Stimulated activated memory B cell treated with anti-CD40 and anti-IgM and Interleukin-4, amounts not matched to agents 10 μg/mL and 1 μg/mL and 100 μg/mL, for 72 hours (primary cell): ENCODE results near the gene MROH9.
"Not testable (repeated sequence)": the region's sequence is repeated elsewhere in the genome, so short reads cannot be mapped to it uniquely, and the experiment has no call there.

Experiments
- ATAC-seq: fragments of 150-1000 bp; cut with Tn5 transposase; 2 replicates; pipeline ENCODE4 v1.10.0; 2021
- H3K27ac Mint-ChIP-seq: one replicate; pipeline ENCODE4 v1.8.0; 2022; ENCODE audit warnings: mild to moderate bottlenecking, mixed read lengths
- H3K27me3 Mint-ChIP-seq: one replicate; pipeline ENCODE4 v1.8.0; 2022; ENCODE audit warnings: mixed read lengths
- H3K36me3 Mint-ChIP-seq: one replicate; pipeline ENCODE4 v1.8.0; 2022; ENCODE audit warnings: mixed read lengths
- H3K4me1 Mint-ChIP-seq: one replicate; pipeline ENCODE4 v1.8.0; 2022; ENCODE audit warnings: mixed read lengths
- H3K4me3 Mint-ChIP-seq: one replicate; pipeline ENCODE4 v1.8.0; 2022; ENCODE audit warnings: mild to moderate bottlenecking, moderate library complexity, mixed read lengths
- H3K9me3 Mint-ChIP-seq: one replicate; pipeline ENCODE4 v1.8.0; 2022; ENCODE audit warnings: mixed read lengths

The MROH9 gene, protein sequence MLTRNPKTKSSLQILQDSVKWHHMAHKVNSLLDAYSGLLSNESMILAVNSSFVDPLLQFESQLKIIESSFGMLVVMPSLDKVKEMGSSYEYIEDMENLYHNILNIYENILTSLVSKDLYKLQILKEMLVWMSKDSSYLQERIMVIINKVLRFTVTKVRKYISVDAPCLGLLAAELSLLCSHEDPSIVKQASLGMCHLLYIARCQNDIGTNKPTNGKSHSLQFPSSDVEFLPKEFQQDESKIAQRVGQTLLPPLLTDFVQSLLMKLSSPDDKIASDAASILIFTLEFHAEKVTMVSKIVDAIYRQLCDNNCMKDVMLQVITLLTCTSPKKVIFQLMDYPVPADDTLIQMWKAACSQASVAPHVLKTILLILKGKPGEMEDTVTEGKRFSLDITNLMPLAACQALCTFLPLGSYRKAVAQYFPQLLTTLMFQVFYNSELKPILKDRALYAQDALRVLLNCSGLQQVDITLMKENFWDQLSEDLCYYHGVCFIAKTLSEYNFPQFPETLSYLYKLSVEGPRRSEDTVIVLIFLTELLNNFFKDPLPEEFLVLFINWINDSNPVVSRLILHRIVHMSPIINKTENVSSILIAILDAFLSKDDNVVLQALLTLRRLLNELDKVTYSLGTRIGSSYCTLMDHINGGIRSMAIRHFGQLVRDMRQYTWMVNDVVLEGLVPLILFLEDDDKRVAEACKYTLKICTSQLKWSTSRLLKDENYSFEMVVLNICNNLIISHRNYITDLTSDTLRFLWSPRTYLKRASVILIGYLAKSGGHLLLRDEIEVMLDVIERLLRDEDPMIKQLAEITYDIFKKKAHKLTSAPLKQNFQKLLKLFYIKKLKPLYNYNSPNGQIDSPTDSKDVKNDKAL

DNA sequence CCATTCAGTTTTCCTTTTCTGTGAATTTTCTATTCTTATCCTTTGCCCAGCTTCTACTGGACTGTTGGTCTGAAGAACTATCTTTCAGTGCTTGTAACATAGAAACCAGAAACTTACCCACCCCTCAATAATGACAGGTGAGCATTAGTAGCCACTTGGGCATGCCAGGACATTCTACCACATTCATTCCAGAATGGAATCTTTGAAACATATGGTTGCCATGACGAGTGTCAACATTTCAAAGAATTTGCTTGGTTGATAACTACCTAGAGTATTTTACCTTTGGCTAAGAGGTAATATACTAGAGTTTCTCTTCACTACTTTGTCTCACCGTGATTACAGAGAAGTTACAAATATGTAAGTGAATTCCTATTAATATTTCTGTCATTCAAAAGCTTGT, at the start of gene MROH9:
TSS of gene MROH9 (plus strand) at position 304 of the 400 bp plus-strand sequence. CDS start 10,023 bp downstream, outside the sequence.
- Mint-ChIP-seq H3K4me1 (peaks cover 7% of the 10 kb centered on the region), H3K36me3 (no peaks in the 10 kb centered on the region), H3K9me3 (peaks cover 5% of the 10 kb centered on the region), H3K27ac (no peak within 1 kb of the TSS), H3K27me3 (no peaks in the 10 kb centered on the region), H3K4me3 (no peak within 1 kb of the TSS)
- ATAC-seq: no peak

DNA sequence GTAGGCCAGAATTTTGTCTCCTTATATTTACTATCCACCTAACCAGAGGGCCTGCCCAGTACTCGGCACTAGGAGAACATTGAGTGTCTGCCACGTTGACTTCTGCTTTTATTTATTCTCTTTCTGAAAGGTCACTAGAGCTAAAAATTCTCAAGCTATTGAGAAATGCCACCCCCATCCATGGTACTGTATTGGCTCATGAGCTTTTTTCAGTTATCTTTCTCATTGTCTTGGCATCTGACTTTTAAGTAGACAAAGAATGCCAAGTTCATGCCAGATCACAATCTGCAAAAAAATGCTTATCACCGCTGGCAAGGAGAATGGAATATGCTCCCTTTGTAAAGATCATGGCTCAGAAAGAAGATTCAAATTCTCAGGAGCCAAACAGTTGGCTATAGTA, 49.8 kb upstream of the MROH9 start:
- Mint-ChIP-seq H3K4me3 (no peak overlapping the region), H3K27ac (no peak overlapping the region), H3K9me3 (peaks cover 4% of the 10 kb centered on the region), H3K27me3 (no peaks in the 10 kb centered on the region), H3K36me3 (no peaks in the 10 kb centered on the region), H3K4me1 (no peaks in the 10 kb centered on the region)
- no peak for ATAC-seq

DNA sequence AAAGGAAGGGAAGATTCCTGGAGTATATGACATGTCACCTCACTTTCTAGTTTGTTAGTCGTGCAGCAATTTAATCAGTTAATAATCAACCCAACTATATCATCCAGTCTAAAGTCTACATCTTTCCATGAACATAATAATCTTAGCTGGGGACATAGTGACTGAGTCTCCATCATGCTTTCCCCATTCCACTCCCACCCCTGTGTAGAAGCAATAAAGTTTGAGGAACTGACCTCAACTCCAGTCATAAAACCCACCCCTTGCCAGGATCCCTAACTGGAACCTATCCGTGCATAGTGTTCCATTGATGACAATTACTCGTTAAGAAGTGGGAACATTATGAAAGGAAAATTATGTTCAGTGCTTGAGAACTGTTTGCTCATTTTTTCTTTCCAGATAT, 48.9 kb upstream of the MROH9 start:
- Mint-ChIP-seq H3K27ac (no peak overlapping the region), H3K4me3 (no peak overlapping the region)
- no peak for ATAC-seq

GRCh38 chr1:170887726-170888125, 47.6 kb upstream of the MROH9 start:
- Mint-ChIP-seq H3K36me3 (no peaks in the 10 kb centered on the region), H3K27ac (no peak overlapping the region), H3K27me3 (no peaks in the 10 kb centered on the region), H3K4me1 (no peaks in the 10 kb centered on the region), H3K9me3 (peaks cover 4% of the 10 kb centered on the region), H3K4me3 (no peak overlapping the region)
- no peak for ATAC-seq

More for the DNA sequence above, 48.9 kb upstream of the MROH9 start:
- Mint-ChIP-seq H3K27me3 (no peaks in the 10 kb centered on the region), H3K36me3 (no peaks in the 10 kb centered on the region), H3K4me1 (no peaks in the 10 kb centered on the region), H3K9me3 (peaks cover 4% of the 10 kb centered on the region)

- H3K27ac Mint-ChIP-seq: no peak overlapping the region
- no peak for ATAC-seq
- H3K9me3 Mint-ChIP-seq: no peaks in the 10 kb centered on the region
- peaks cover 2% of the 10 kb centered on the region for H3K27me3 Mint-ChIP-seq
- H3K4me1 Mint-ChIP-seq: no peaks in the 10 kb centered on the region
- no peak overlapping the region for H3K4me3 Mint-ChIP-seq
- no peaks in the 10 kb centered on the region for H3K36me3 Mint-ChIP-seq
Observed at GRCh38 chr1:170891872-170892271, 43.5 kb upstream of the MROH9 start.

DNA sequence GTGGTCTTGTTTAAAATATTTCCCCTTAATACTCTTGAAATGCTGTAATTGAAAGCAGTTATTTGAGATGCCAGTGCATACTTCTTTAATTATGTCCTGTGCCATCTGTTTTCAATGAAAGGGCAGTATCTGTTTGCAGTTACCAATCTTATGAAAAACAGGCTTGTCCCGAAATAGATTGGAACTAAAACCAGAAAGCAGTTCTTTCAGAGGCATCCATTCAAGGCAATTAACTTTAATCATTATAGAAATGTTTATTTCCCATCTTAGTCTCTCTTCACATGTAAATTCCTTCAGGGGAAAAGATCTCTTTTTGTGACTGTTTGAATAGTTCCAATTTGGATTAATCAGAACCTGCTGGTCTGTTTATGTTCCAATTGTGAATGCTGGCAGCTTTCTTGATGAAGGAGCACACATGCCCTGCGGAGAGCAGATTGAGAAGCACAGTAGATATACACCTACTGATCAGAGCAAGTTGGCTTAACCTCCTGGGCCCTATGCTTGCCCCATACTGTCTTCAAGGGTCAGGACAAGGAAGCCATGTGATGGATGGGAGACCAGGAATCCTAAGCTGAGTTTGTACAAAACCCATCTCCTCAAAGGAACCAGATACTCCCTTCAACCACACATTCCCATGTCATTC, 41.6 kb upstream of the MROH9 start:
- Mint-ChIP-seq H3K4me1 (no peaks in the 10 kb centered on the region), H3K36me3 (no peaks in the 10 kb centered on the region), H3K27me3 (peaks cover 16% of the 10 kb centered on the region), H3K27ac (no peak overlapping the region), H3K9me3 (no peaks in the 10 kb centered on the region), H3K4me3 (no peak overlapping the region)
- ATAC-seq: no peak

DNA sequence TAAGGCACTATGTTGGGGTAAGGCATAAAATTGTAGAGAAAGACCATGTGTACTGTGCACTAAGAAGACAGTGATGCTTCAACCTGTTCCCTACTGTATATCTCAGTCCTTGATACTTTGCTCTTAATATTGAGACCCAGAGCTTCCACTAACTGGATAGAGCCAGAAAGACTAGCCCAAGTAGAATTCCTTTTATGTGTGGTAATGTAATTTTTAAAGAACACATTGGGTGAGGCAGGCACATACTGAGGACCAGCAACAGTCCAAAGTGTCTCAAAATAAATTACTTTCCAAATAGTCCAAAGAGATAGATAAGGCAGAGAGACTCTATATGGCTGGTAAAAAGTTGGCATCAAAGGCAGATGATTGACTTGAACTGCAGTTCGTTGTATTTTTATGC, 31.4 kb upstream of the MROH9 start:
- Mint-ChIP-seq H3K4me3 (no peak overlapping the region), H3K4me1 (no peaks in the 10 kb centered on the region), H3K27me3 (peaks cover 8% of the 10 kb centered on the region), H3K36me3 (no peaks in the 10 kb centered on the region), H3K27ac (no peak overlapping the region), H3K9me3 (peaks cover 7% of the 10 kb centered on the region)
- ATAC-seq: no peak

DNA sequence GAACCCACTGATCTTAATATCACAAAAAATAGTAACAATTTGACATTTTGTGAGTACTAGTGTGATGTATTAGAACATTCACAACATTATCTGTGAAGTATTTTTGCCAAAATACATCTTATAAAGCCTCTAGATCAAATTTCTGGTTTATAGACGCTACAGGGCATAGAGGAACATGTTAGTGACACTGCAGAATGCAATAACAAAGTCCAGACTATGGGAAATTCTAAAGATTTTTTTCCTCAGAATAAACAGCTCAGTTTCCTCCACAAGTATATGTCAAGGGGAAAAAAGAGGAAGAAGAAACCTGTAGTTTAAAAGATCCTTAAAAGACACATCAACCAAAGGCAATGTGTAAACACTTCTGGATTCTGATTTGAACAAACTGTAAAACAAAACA, 26.4 kb upstream of the MROH9 start:
- H3K4me3 Mint-ChIP-seq: no peak overlapping the region
- peaks cover 8% of the 10 kb centered on the region for H3K27me3 Mint-ChIP-seq
- no peaks in the 10 kb centered on the region for H3K36me3 Mint-ChIP-seq
- no peak for ATAC-seq
- peaks cover 3% of the 10 kb centered on the region for H3K9me3 Mint-ChIP-seq
- H3K4me1 Mint-ChIP-seq: no peaks in the 10 kb centered on the region
- H3K27ac Mint-ChIP-seq: no peak overlapping the region

- Mint-ChIP-seq H3K4me3 (no peak overlapping the region), H3K9me3 (peaks cover 3% of the 10 kb centered on the region), H3K36me3 (no peaks in the 10 kb centered on the region), H3K27ac (no peak overlapping the region), H3K27me3 (peaks cover 8% of the 10 kb centered on the region), H3K4me1 (no peaks in the 10 kb centered on the region)
- no peak for ATAC-seq
Observed at GRCh38 chr1:170910273-170910672, 25.1 kb upstream of the MROH9 start.

- H3K36me3 Mint-ChIP-seq: no peaks in the 10 kb centered on the region
- H3K9me3 Mint-ChIP-seq: peaks cover 24% of the 10 kb centered on the region
- peaks cover 23% of the 10 kb centered on the region for H3K27me3 Mint-ChIP-seq
- H3K4me3 Mint-ChIP-seq: no peak overlapping the region
- no peak for ATAC-seq
- H3K4me1 Mint-ChIP-seq: no peaks in the 10 kb centered on the region
- no peak overlapping the region for H3K27ac Mint-ChIP-seq
Observed at GRCh38 chr1:170917373-170917772, 18.0 kb upstream of the MROH9 start.

DNA sequence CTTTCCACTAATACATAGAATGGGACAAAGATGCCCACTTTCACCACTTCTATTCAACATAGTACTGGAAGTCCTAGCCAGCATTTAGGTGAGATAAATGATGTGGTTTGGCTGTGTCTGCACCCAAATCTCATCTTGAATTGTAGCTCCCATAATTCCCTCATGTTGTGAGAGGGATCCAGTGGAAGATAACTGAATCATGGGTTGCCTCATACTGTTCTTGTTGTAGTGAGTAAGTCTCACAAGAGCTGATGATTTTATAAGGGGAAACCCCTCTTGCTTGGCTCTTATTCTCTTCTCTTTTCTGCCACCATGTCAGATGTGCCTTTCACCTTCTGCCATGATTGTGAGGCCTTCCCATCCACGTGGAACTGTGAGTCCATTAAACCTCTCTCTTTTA, 10.7 kb upstream of the MROH9 start:
- not testable (repeated sequence) for ATAC-seq, H3K4me1 Mint-ChIP-seq, H3K4me3 Mint-ChIP-seq, H3K27ac Mint-ChIP-seq, H3K27me3 Mint-ChIP-seq, H3K36me3 Mint-ChIP-seq
- H3K9me3 Mint-ChIP-seq: peaks cover 23% of the 10 kb centered on the region

DNA sequence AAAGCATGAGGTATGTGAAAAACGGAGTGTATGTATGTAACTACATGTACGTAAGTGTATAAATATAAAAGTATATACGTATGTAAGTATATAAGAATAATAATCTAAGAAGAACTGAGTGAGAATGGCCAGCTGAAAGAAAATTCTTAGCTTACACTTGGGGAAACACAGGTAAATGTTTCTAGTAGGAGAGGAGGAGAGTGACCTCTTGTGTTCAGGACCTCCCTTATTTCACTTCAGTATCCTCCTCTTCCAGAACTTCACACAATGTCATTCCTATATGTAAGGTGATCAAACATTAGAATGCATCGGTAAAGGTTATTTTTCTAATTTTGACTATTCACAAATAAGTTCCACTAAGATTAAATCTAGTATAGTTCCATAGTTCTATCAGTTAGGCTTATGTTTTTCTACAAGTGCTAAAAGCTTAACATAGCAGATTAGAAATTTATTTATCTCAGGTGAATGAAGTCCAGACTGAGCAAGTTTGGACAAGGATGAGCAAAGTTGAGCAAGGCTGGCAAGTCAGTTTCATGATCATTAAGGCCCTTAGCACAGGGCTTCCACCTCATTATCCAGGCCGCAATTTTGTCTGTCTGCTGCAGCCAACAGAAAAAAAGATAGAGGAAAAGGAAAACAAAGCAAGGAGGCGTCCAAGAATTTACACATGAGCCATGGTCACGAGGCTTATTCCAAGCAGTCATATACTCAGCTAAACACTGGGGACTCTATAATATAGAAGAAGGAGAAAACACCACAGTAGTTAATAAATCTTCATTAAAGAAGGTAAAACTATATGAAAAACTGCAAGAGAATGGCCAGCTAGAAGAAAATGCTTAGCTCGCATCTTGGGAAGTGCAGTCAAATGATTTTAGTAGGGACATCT, 7.1 kb upstream of the MROH9 start:
- Mint-ChIP-seq H3K9me3 (peaks cover 7% of the 10 kb centered on the region), H3K4me3 (no peak overlapping the region), H3K27me3 (no peaks in the 10 kb centered on the region), H3K27ac (no peak overlapping the region), H3K4me1 (peaks cover 7% of the 10 kb centered on the region), H3K36me3 (no peaks in the 10 kb centered on the region)
- no peak for ATAC-seq

DNA sequence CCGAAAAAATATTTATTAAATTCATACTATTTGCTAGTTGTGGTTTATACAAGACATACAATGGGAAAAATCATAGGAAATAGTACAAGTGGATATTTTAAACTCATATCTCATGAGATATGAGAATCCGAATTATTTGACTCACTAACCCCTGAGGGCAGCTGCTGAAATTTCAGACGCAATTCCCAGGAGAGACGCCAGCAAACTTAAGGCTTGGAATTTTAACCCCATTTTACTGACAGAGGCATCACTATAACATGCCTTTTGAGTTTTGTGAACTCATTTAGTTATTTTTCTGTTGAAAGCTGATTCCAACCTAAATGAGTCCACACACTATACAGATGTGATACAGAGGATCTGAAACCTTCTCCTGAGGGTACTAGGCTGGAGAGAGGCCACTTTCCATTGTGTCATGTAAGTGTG, 5.9 kb upstream of the MROH9 start:
- Mint-ChIP-seq H3K4me3 (no peak overlapping the region), H3K36me3 (no peaks in the 10 kb centered on the region), H3K27me3 (no peaks in the 10 kb centered on the region), H3K27ac (no peak overlapping the region), H3K9me3 (peaks cover 5% of the 10 kb centered on the region), H3K4me1 (peaks cover 7% of the 10 kb centered on the region)
- ATAC-seq: no peak

DNA sequence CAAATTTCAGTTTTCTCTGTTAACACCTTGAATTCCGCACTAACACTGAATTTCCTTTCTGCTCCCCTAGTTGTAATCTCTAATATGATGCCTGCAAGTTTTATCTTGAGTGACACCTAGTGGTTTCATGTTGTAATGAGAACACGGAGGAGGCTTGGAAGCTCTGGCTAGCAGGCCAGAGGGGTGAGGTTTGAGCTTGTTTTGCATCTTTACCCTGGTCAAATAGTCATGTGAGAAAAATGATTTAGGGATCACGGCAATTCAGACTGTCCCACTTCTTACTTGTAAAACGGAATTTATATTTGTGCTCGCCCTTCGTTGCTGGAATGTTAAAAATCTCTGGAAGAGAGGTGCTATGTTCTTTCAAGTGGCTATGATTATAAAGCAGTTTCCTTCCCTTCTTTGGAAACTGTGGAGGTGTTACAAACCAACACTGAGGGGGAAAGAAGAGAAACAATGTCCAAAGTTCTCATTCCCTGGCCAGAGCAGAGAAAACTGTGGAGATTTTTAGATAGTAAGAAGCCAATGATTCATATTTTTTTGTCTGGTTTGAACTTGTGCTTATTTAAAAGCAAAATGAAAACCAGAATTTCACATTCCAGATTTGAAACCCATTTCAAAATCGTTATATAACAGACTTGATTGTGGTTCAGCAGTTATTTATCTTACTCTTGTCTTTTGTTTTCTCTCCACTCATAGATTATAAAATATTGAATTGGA, 5.3 kb upstream of the MROH9 start:
- Mint-ChIP-seq H3K27me3 (no peaks in the 10 kb centered on the region), H3K27ac (no peak overlapping the region), H3K36me3 (no peaks in the 10 kb centered on the region), H3K4me1 (peaks cover 7% of the 10 kb centered on the region), H3K4me3 (no peak overlapping the region), H3K9me3 (peaks cover 5% of the 10 kb centered on the region)
- ATAC-seq: peak; percentile 70
